Muscle layer of colon (tissue), 2 donors: ENCODE results near the gene LDHA.
"Not testable (repeated sequence)": the region's sequence is repeated elsewhere in the genome, so short reads cannot be mapped to it uniquely, and the experiment has no call there.

Source experiments
- H3K27ac ChIP-seq: one replicate; pipeline ENCODE4 v1.7.0; 2013; ENCODE audit warnings: low read depth, mild to moderate bottlenecking, low read length, moderate library complexity
- H3K27me3 ChIP-seq, 2 donors: one replicate each; pipeline ENCODE4 v1.7.0; 2013; ENCODE audit warnings: low read length in 2 of 2, mild to moderate bottlenecking in 2 of 2; ENCODE audit not compliant: insufficient read depth in 2 of 2, control insufficient read depth in 1 of 2
- H3K36me3 ChIP-seq: one replicate; pipeline ENCODE4 v1.7.0; 2013; ENCODE audit warnings: mild to moderate bottlenecking, low read length; ENCODE audit not compliant: insufficient read depth
- H3K4me1 ChIP-seq: one replicate; pipeline ENCODE4 v1.7.0; 2013; ENCODE audit warnings: mild to moderate bottlenecking, low read length; ENCODE audit not compliant: insufficient read depth
- H3K4me3 ChIP-seq, 2 donors: one replicate each; pipeline ENCODE4 v1.7.0; 2013; ENCODE audit warnings: low read length in 2 of 2, low read depth in 1 of 2, mild to moderate bottlenecking in 1 of 2, moderate library complexity in 1 of 2
- H3K9ac ChIP-seq: one replicate; pipeline ENCODE4 v1.7.0; 2013; ENCODE audit warnings: low read length
- H3K9me3 ChIP-seq: one replicate; pipeline ENCODE4 v1.7.0; 2013; ENCODE audit warnings: mild to moderate bottlenecking, low read length
- donor health status: abdominal sarcoma.
- donor health status: Adenocarcinoma of cecum.

LDHA gene

DNA sequence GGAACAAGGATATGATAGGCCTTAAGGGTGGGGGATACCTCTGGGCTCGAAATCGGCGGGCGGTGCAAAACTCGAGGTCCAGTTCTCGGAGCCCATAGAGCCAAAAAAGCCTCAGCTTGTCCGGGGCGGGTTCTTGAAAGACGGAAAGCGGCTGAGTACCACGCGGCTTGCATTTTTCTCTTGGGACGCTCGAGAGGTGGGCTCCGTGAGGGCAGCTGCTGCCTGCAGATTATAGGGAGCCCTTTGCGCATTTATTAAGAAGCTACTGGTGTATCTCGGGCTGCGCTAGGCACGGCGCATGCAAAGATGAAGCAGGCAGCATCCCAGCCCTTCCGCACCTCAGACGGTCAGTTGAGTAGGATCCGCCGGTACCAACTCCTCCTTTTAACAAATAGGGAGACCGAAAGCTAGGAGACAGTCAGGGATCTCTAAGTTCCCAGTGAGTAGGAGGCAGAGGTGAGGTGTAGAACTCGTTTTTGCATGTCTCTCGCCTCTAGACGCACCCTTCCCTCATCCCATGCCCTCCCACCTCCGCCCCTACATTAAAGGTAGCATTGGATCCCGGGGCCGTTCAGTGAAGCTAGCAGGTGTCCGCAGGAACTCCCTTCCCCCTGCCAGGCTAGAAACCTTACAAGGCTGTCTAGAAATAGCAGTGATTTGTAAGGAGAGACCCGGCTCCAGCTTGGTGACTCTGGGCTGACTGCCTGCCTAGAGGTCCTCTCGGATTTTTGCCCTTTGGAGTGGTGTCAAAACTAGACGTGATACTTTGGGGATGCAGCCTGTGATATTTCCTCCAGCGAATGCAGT lies 768 bp downstream of the LDHA start:
- H3K27ac ChIP-seq = peak overlapping the region; percentile 98
- H3K4me3 ChIP-seq = peak overlapping the region; percentile 78 to 82
- peak overlapping the region; percentile 93 for H3K9ac ChIP-seq
- no peaks in the 10 kb centered on the region for H3K9me3 ChIP-seq
- no peaks in the 10 kb centered on the region for H3K27me3 ChIP-seq
- H3K4me1 ChIP-seq = peaks cover 12% of the 10 kb centered on the region
- peaks cover 32% of the 10 kb centered on the region for H3K36me3 ChIP-seq

GRCh38 chr11:18395735-18396504 lies 1.6 kb downstream of the LDHA start:
- H3K4me1 ChIP-seq = peaks cover 12% of the 10 kb centered on the region
- H3K27ac ChIP-seq = peak overlapping the region; percentile 98
- peak overlapping the region; percentile 93 for H3K9ac ChIP-seq
- H3K4me3 ChIP-seq = peak overlapping the region; percentile 78 to 82
- H3K36me3 ChIP-seq = peaks cover 39% of the 10 kb centered on the region
- no peaks in the 10 kb centered on the region for H3K27me3 ChIP-seq
- H3K9me3 ChIP-seq = no peaks in the 10 kb centered on the region

DNA sequence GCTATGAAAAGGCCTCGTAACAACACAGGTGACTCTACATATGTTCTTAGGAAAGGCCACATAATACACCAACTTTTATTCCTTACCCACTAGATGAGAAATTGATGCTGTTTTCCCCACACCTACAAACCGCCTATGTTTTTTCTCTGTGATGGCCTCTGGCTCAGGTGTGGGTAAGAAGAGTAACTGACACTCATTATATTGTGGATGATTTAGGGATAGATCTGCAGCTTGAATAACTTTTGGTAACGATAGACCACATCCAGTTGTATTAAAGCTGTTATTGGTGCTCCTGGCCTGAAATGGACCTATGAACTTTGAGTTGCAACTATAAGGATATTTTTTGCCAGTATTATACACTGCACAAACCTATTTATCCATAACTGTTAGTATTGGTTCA lies 3.6 kb downstream of the LDHA start:
- H3K27ac ChIP-seq = no peak overlapping the region
- H3K9me3 ChIP-seq = no peaks in the 10 kb centered on the region
- H3K4me3 ChIP-seq = no peak overlapping the region
- peaks cover 12% of the 10 kb centered on the region for H3K4me1 ChIP-seq
- no peak overlapping the region for H3K9ac ChIP-seq
- no peaks in the 10 kb centered on the region for H3K27me3 ChIP-seq
- peaks cover 49% of the 10 kb centered on the region for H3K36me3 ChIP-seq

DNA sequence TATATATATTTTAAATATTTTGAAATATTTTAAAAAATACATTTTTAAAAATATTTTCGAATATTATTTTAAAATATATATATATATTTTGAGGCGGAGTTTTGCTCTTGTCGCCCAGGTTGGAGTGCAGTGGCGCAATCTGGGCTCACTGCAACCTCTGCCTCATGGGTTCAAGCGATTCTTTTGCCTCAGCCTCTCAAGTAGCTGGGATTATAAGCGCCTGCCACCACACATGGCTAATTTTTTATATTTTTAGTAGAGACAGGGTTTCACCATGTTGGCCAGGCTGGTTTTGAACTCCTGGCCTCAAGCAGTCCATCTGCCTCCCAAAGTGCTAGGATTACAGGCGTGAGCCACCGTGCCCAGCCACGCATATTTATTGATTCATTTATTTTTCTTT lies 6.7 kb downstream of the LDHA start:
- not testable (repeated sequence) for H3K27ac ChIP-seq, H3K4me1 ChIP-seq, H3K9me3 ChIP-seq, H3K27me3 ChIP-seq, H3K4me3 ChIP-seq, H3K9ac ChIP-seq
- H3K36me3 ChIP-seq = peaks cover 70% of the 10 kb centered on the region

- no peak overlapping the region for H3K9ac ChIP-seq
- peaks cover 7% of the 10 kb centered on the region for H3K4me1 ChIP-seq
- H3K9me3 ChIP-seq = no peaks in the 10 kb centered on the region
- no peak overlapping the region for H3K27ac ChIP-seq
- H3K4me3 ChIP-seq = no peak overlapping the region
- no peaks in the 10 kb centered on the region for H3K27me3 ChIP-seq
- peaks cover 75% of the 10 kb centered on the region for H3K36me3 ChIP-seq
These were observed 9.7 kb downstream of the LDHA start for GRCh38 chr11:18404062-18404461.

- H3K4me3 ChIP-seq, H3K4me1 ChIP-seq, H3K27me3 ChIP-seq, H3K9me3 ChIP-seq, H3K27ac ChIP-seq, H3K9ac ChIP-seq: not testable (repeated sequence)
- peaks cover 52% of the 10 kb centered on the region for H3K36me3 ChIP-seq
These were observed 13.0 kb downstream of the LDHA start for GRCh38 chr11:18407400-18407799.

- H3K27ac ChIP-seq = no peak overlapping the region
- no peak overlapping the region for H3K4me3 ChIP-seq
- no peaks in the 10 kb centered on the region for H3K9me3 ChIP-seq
- H3K9ac ChIP-seq = no peak overlapping the region
- peaks cover 39% of the 10 kb centered on the region for H3K36me3 ChIP-seq
- peaks cover 7% of the 10 kb centered on the region for H3K4me1 ChIP-seq
- no peaks in the 10 kb centered on the region for H3K27me3 ChIP-seq
These were observed 14.4 kb downstream of the LDHA start for GRCh38 chr11:18408558-18409291.

- no peak overlapping the region for H3K4me3 ChIP-seq
- H3K36me3 ChIP-seq = no peaks in the 10 kb centered on the region
These were observed 22.1 kb downstream of the LDHA start for GRCh38 chr11:18416459-18416858.

GRCh38 chr11:18419040-18419439 lies 24.7 kb downstream of the LDHA start:
- H3K36me3 ChIP-seq = no peaks in the 10 kb centered on the region
- H3K9ac ChIP-seq = no peak overlapping the region
- no peak overlapping the region for H3K4me3 ChIP-seq
- no peaks in the 10 kb centered on the region for H3K9me3 ChIP-seq
- H3K27ac ChIP-seq = no peak overlapping the region
- H3K27me3 ChIP-seq = no peaks in the 10 kb centered on the region
- H3K4me1 ChIP-seq = no peaks in the 10 kb centered on the region

More at GRCh38 chr11:18416459-18416858, 22.1 kb downstream of the LDHA start:
- no peaks in the 10 kb centered on the region for H3K9me3 ChIP-seq
- H3K4me1 ChIP-seq = no peaks in the 10 kb centered on the region
- no peaks in the 10 kb centered on the region for H3K27me3 ChIP-seq
- H3K9ac ChIP-seq = no peak overlapping the region
- no peak overlapping the region for H3K27ac ChIP-seq

- H3K4me1 ChIP-seq = no peaks in the 10 kb centered on the region
- no peaks in the 10 kb centered on the region for H3K27me3 ChIP-seq
- no peak overlapping the region for H3K27ac ChIP-seq
- no peaks in the 10 kb centered on the region for H3K36me3 ChIP-seq
- H3K9me3 ChIP-seq = no peaks in the 10 kb centered on the region
- H3K4me3 ChIP-seq = no peak overlapping the region
- H3K9ac ChIP-seq = no peak overlapping the region
These were observed 25.7 kb downstream of the LDHA start for GRCh38 chr11:18420067-18420466.

- no peak overlapping the region for H3K9ac ChIP-seq
- H3K4me1 ChIP-seq = no peaks in the 10 kb centered on the region
These were observed 32.9 kb downstream of the LDHA start for GRCh38 chr11:18427240-18427639.

More at GRCh38 chr11:18427240-18427639, 32.9 kb downstream of the LDHA start:
- no peaks in the 10 kb centered on the region for H3K9me3 ChIP-seq
- H3K27ac ChIP-seq = no peak overlapping the region
- no peaks in the 10 kb centered on the region for H3K36me3 ChIP-seq
- H3K27me3 ChIP-seq = no peaks in the 10 kb centered on the region
- H3K4me3 ChIP-seq = no peak overlapping the region
